ENCODE measurements around the gene C15orf39. TPM values are rescaled to one million over a fixed set of nuclear protein-coding genes. Genes with fewer than 3 reads are reported as not detected.
A peak's percentile ranks its signal among the peaks of the same experiment; 100 is the strongest.

Gene C15orf39
- 10 to 100 TPM in 1 of 3 donors, 1 to 10 TPM in 2; 3.8 to 14.0 (median 4.7) TPM for polyA plus RNA-seq

DNA sequence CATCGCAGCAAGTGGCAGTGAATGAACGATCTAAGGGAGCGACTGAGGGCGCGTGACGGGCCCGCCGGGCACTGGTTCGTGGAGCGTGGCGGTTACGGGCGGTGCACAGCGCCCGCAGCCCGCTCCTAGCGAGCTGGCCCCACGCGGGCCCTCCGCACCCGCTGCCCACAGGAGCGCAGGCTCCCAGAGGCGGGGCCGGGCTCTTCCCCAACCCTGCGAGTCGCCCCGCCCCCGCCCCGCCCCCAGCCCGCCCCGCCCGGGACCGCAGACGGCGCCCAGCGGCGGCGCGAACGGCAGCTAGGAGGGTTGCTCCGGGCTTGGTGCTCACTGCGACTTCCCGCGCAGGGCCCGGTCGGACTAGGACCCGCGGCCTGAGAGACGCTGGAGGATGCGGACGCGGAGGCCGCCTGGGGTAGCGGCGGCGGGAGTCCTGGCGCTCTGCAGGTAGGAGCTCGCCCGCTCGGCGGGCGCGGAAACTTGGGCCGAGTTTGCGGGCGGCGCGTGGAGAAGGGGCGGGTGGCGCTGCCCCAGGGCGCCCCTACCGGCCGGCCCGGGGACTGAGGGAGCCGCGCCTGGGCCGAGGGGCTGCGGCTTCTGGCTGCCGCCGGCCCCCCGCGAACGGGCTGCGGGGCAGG, at the start of gene C15orf39:
C15orf39 (plus strand) TSS at position 267 of the 635 bp plus-strand sequence. CDS start 4,167 bp downstream, outside the sequence.
- Mint-ChIP-seq H3K27ac (peak within 1 kb of the TSS; percentile 86 to 94 (median 91)), H3K36me3 (no peaks in the 10 kb centered on the region), H3K27me3 (ENCODE audit: low read depth in 3 of 3) (peaks cover 7 to 10% (median 7%) of the 10 kb centered on the region in 3 donors), H3K9me3 (no peaks in the 10 kb centered on the region), H3K4me1 (peaks cover 60 to 69% of the 10 kb centered on the region in 2 donors), H3K4me3 (peak within 1 kb of the TSS; percentile 90 to 94 (median 93))
- peak; percentile 86 to 88 (median 87) for DNase-seq

DNA sequence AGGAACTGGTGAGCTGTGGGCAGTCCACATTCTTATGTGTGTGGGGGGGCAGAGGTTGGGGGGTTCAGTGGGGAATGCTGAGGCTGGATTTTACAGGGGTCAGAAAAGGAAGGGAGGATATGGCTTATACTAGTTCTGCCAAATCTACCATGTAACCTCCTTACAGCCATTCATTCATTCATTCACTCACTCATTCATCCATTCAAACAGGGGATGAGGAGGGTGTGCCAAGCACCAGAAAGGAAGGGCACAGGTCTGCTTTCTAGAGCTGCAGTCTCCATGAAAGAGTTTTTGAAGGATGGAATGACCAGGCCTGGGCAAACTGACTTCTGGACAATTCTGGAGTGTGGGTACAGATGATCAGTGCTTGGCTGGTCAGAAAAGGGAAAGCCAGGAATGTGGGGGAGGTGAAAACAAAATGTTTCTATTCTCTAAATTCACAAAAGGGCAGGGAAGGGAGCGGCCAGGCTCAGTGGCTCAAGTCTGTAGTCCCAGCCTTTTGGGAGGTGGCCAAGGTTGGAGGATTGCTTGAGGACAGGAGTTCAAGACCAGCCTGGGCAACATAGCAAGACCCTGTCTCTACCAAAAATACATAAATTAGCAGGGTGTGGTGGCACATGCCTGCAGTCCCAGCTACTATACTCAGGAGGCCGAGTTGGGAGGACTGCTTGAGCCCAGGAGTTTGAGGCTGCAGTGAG, 49.2 kb upstream of the C15orf39 start:
- H3K27ac Mint-ChIP-seq, result peak overlapping the region in 1 of 6 donors; percentile 75
- no peak overlapping the region for H3K4me3 Mint-ChIP-seq
- H3K4me1 Mint-ChIP-seq, result peaks cover 30 to 33% of the 10 kb centered on the region in 2 donors
- no peaks in the 10 kb centered on the region for H3K9me3 Mint-ChIP-seq
- H3K36me3 Mint-ChIP-seq, result no peaks in the 10 kb centered on the region
- no peak for DNase-seq
- peaks cover 0 to 1% (median 0%) of the 10 kb centered on the region in 3 donors for H3K27me3 Mint-ChIP-seq (ENCODE audit: low read depth in 3 of 3)

DNA sequence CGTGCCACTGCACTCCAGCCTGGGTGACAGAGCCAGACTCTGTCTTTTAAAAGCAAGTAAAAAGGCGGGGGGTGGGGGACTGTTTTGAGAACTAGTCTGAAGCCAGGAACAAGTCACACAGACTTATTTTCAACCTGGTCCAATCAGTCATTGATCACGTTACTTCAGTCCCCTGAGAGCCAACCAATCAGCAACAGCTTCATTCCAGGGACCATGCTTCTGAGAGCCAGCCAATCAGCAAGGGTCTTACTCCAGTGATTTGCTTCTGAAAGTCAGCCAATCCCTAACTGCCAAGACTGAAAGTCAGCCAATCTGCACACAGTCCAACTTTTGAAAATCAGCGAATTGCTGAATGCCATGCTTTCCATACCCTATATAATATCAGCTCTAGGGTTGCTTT, 48.6 kb upstream of the C15orf39 start:
- H3K4me1 Mint-ChIP-seq, result peaks cover 30 to 33% of the 10 kb centered on the region in 2 donors

DNA sequence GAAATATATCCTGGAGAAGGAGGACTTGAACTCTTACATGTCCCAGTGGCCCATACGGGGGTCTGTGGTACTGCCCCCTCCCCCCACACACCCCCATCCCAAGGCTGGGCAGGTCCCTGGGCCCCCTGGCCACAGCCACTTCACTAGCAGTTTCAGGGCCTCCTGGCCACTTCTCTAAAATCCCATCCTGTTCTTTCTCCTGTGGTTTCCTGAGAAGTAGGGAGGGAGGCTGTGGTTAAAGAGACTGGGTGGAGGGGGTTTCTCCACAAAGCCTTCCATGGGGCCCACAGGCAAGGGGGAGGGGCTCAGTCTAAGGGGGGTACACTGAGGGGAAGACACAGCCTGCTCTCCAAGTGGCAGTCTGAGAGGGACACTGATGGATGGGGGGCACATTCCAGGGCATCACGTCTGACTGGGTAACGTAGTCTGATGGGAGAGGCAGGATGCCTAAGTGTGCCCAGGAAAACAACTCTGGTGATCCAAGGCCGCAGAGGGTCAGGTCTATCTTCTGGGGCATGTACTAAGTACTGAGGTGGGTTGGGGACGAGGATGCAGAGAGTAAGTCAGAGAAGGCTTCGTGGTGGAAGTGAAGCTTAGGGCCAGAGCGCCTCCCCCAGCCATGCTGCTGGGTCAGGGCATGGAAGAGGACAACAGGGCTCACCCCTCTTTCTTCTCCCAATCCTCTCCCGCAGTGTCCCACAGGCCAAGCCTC, 48.0 kb upstream of the C15orf39 start:
- Mint-ChIP-seq H3K4me3 (no peak overlapping the region), H3K36me3 (no peaks in the 10 kb centered on the region), H3K27ac (peak overlapping the region in 3 of 6 donors; percentile 53 to 76 (median 73)), H3K27me3 (ENCODE audit: low read depth in 3 of 3) (peaks cover 0 to 2% (median 1%) of the 10 kb centered on the region in 3 donors), H3K4me1 (peaks cover 30 to 33% of the 10 kb centered on the region in 2 donors), H3K9me3 (no peaks in the 10 kb centered on the region)
- DNase-seq, result no peak

More for the DNA sequence above, 48.6 kb upstream of the C15orf39 start:
- H3K36me3 Mint-ChIP-seq, result no peaks in the 10 kb centered on the region
- H3K27me3 Mint-ChIP-seq (ENCODE audit: low read depth in 3 of 3), result peaks cover 0 to 2% (median 1%) of the 10 kb centered on the region in 3 donors
- no peaks in the 10 kb centered on the region for H3K9me3 Mint-ChIP-seq
- peak in 2 of 3 donors; percentile 18 to 27 for DNase-seq
- H3K4me3 Mint-ChIP-seq, result no peak overlapping the region
- peak overlapping the region in 1 of 6 donors; percentile 76 for H3K27ac Mint-ChIP-seq

DNA sequence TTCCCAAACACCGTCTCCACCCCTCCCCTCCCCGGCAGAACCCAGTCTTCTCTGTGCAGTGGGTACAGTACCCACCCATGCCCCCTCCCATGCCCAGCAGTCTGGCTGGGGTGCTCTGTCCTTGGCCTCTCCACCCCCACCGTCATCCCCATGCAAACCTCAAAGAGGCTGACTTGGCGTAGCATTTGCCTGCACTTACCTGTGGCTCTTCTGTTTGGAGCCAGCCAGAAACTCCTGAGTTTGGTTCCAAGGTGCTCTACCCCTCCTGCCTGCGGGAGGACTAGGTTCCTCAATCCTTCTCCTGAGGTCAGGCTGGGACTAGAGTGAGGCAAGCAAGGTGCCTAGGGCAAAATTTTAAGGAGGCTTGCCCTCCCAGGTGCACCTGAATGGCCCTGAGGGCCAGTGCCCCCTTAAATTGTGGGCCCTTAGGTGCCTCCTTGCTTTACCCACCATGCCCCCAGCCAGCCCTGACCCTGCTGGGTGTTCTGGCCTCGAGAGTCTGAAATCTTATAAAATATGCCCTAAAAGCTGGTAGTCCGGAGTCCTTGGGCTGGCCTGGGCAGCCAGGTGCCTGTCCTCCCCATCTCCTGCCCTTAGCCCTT, 47.1 kb upstream of the C15orf39 start:
- Mint-ChIP-seq H3K4me3 (no peak overlapping the region), H3K36me3 (no peaks in the 10 kb centered on the region), H3K27ac (peak overlapping the region in 1 of 6 donors; percentile 71), H3K9me3 (no peaks in the 10 kb centered on the region), H3K4me1 (peaks cover 30 to 32% of the 10 kb centered on the region in 2 donors), H3K27me3 (ENCODE audit: low read depth in 3 of 3) (peaks cover 0 to 2% (median 1%) of the 10 kb centered on the region in 3 donors)
- no peak for DNase-seq

DNA sequence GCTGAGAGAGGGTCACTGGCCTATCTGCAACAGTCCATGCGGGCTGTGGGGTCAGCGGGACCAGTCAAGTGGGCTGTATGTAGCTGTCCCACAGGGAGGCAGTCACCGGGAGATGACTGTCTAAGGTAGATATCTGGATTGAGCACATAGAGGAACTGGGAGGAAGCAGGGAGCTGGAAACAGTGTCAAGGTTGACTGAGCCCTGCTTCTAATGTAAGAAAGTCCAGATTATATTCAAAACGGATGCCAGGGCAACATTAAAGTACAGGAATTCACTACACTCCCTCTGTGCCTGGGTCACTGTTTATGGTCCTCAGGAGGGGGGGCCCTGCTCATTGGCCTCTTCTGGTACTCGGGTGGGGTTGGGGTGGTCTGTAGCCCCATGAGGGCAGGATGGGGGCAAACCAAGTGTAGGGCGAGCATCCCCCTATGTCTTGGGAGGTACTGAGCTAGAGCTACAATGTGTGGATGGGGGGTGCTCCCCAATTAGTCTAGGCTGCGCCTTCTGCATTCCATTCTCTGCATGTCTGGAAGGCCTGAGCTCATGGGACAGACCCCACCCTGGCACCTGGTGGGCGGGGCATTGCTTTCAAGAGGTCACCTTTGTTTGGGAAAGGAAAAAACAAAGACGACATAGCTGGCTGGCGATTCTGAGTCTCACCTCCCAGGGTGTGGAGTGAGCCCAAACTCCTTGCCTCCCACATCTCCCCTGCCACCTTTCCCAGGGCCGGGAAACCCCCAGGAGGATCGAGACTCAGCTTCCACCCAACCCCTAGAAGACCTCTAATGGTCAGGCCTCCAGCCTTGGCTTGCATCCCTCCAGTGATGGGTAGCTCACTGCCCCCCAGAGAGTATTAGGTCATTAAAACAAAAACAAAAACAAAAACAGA, 45.1 kb upstream of the C15orf39 start:
- Mint-ChIP-seq H3K36me3 (no peaks in the 10 kb centered on the region), H3K4me1 (peaks cover 14 to 16% of the 10 kb centered on the region in 2 donors), H3K4me3 (no peak overlapping the region), H3K27ac (no peak overlapping the region), H3K27me3 (ENCODE audit: low read depth in 3 of 3) (peaks cover 1 to 2% (median 2%) of the 10 kb centered on the region in 3 donors), H3K9me3 (no peaks in the 10 kb centered on the region)
- DNase-seq, result no peak

DNA sequence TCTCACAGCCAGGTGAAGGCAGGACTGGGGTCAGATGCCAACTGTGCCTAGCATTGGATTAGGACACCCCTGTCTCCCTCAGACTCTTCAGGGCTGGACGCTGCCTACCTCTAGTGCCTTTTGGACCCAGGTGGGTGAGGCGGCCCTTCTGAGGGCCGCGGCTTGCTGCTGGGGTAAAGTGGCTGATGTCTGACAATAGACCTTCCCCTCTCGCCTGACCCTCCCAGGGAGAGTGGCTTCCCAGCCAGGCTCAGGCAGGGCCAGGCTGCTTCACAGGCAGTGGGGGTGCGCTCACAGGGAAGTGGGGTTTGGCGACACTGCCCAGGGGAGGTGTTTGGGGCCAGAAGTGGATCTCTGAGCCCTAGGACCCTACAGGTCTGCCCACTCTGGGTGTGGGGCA, 43.3 kb upstream of the C15orf39 start:
- no peaks in the 10 kb centered on the region for H3K36me3 Mint-ChIP-seq
- H3K4me3 Mint-ChIP-seq, result no peak overlapping the region
- H3K27ac Mint-ChIP-seq, result no peak overlapping the region
- peaks cover 5 to 8% of the 10 kb centered on the region in 2 donors for H3K4me1 Mint-ChIP-seq
- no peak for DNase-seq
- H3K27me3 Mint-ChIP-seq (ENCODE audit: low read depth in 3 of 3), result peaks cover 1 to 2% (median 2%) of the 10 kb centered on the region in 3 donors
- no peaks in the 10 kb centered on the region for H3K9me3 Mint-ChIP-seq

DNA sequence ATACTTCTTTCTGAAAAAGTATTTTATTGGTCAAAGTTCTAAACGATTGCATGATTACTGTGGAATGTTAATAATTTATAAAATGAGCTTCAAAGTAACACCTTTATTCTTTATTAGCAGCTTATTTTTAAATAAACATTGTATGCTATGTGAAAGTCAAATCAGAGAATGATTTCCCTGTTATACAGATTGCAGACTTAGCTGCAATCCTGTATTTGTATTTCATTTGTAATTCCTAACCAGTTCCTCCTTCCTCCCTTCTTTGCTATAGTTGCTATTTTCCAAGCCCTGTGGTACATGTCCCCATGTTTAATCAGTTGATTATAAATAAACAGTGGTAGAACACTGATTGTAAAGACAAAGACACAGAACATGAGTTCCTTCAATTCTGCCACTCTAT, 42.4 kb upstream of the C15orf39 start:
- Mint-ChIP-seq H3K4me1 (no peaks in the 10 kb centered on the region), H3K27me3 (ENCODE audit: low read depth in 3 of 3) (peaks cover 2% of the 10 kb centered on the region in 3 donors), H3K9me3 (no peaks in the 10 kb centered on the region), H3K4me3 (no peak overlapping the region), H3K36me3 (no peaks in the 10 kb centered on the region), H3K27ac (no peak overlapping the region)
- no peak for DNase-seq

DNA sequence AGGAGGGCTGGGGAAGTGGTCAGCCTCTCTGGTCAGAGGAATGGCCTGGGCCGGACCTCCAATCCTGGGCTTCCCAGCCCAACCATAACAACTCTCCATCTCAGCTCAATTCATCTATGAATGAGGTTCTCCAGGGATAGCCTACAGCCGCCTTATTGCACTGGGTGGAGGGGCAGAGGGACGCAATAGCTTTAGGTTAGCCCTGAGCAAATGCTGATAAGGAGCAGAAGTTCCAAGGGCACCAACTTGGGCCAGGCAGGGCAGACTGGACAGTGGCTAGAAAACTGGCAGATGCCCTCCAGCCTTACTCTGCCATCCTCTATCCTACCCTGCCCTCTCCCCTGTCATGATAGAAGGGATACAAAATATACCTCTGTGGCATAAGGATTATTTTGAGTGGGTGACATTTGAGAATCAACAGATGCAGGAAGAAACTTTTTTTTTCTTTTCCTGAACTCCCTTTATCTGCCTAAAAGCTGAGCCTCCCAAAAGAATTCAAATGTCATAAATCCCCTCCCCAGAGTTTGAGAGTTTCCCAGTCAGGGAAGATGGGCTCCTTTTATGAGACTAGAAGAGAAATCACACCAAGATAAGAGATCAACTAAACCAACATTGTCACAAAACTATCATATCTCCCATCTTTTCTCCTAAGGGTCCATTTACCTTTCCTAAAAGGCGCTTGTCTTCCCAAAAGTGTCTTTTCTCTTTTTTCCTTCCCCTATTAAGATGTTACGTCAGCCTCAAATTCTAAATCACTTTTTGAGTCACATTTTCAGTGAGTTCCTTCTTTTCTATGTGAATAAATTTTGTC, 40.4 kb upstream of the C15orf39 start:
- Mint-ChIP-seq H3K4me3 (no peak overlapping the region), H3K27me3 (ENCODE audit: low read depth in 3 of 3) (peaks cover 2% of the 10 kb centered on the region in 3 donors), H3K27ac (no peak overlapping the region)

DNA sequence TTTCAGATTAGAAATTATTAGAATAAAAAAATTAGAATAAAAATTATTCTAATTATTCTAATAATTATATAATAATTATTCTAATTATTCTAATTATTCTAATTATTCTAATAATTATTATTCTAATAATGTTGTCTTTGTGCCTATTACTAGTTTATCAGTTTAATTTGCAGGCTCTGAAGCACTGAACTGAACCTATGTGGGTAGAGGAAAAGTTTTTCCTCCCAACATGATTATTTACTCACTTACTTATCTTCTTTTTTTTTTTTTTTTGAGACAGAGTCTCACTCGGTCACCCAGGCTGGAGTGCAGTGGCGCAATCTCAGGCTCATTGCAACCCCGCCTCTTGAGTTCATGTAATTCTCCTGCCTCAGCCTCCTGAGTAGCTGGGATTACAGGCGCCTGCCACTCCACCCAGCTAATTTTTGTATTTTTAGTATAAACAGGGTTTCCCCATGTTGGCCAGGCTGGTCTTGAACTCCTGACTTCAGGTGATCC, 39.7 kb upstream of the C15orf39 start:
- DNase-seq, result no peak
- Mint-ChIP-seq H3K27me3 (ENCODE audit: low read depth in 3 of 3) (peaks cover 2% of the 10 kb centered on the region in 3 donors), H3K4me3 (no peak overlapping the region), H3K36me3 (no peaks in the 10 kb centered on the region), H3K9me3 (no peaks in the 10 kb centered on the region), H3K27ac (no peak overlapping the region), H3K4me1 (no peaks in the 10 kb centered on the region)

More for the DNA sequence above, 40.4 kb upstream of the C15orf39 start:
- no peaks in the 10 kb centered on the region for H3K36me3 Mint-ChIP-seq
- H3K9me3 Mint-ChIP-seq, result no peaks in the 10 kb centered on the region
- H3K4me1 Mint-ChIP-seq, result no peaks in the 10 kb centered on the region
- DNase-seq, result no peak

DNA sequence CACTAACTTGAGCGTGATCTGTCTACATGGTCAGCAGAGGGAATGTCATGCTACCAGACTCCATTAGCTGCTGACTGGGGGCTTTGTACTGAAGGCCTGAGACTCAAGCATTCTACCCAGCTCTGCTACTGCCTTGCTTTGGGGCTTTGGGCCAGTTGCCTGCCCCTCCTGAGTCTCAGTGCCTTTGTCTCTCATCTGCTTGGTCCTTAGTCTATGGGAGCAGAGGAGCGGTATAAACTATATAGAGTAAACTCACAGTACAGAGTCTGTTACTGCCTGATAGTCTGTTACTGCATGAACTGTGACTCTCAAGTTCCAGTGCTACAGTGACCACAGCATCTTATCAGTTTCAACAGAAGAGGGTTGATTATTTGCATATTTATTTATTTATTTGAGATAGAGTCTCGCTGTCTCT, 38.5 kb upstream of the C15orf39 start:
- Mint-ChIP-seq H3K36me3 (no peaks in the 10 kb centered on the region), H3K27ac (no peak overlapping the region), H3K4me1 (peaks cover 6 to 8% of the 10 kb centered on the region in 2 donors), H3K9me3 (no peaks in the 10 kb centered on the region), H3K27me3 (ENCODE audit: low read depth in 3 of 3) (peaks cover 0 to 2% (median 2%) of the 10 kb centered on the region in 3 donors), H3K4me3 (no peak overlapping the region)
- DNase-seq, result no peak
